CD8-positive, alpha-beta memory T cell (primary cell): Measurements from ENCODE around the gene PRIMA1. TPM values are rescaled to one million over a fixed set of nuclear protein-coding genes. Genes with fewer than 3 reads are reported as not detected.

ENCODE experiments used
- CTCF ChIA-PET: fragments of 350-600 bp; sonication (Branson Sonifier 250); formaldehyde crosslinking; loops from one replicate; lab custom pipeline; 2021; ENCODE audit warnings: antibody characterized with exemption; lab: Charles Lee
- POLR2A ChIA-PET: fragments of 350-600 bp; sonication (Branson Sonifier 250); formaldehyde crosslinking; loops from one replicate; lab custom pipeline; 2021; ENCODE audit warnings: antibody characterized with exemption; lab: Charles Lee
- DNase-seq, 5 donors: peaks; one replicate each; pipeline versions ENCODE4 v3.0.0 to v3.0.0-alpha.2; 2020 to 2022; ENCODE audit warnings: mixed read lengths in 1 of 5
- H3K27ac ChIP-seq: one replicate; pipeline ENCODE4 v1.7.0; 2013; ENCODE audit warnings: low read depth, mild to moderate bottlenecking, low read length, moderate library complexity
- H3K27me3 ChIP-seq: 2 replicates; pipeline ENCODE4 v1.7.0; 2013; ENCODE audit warnings: low read length, mild to moderate bottlenecking; ENCODE audit not compliant: insufficient read depth, poor library complexity, severe bottlenecking
- H3K36me3 ChIP-seq: 2 replicates; pipeline ENCODE4 v1.7.0; 2013; ENCODE audit warnings: mild to moderate bottlenecking, low read length, moderate library complexity; ENCODE audit not compliant: insufficient read depth
- H3K4me1 ChIP-seq: 2 replicates; pipeline ENCODE4 v1.7.0; 2013; ENCODE audit warnings: mild to moderate bottlenecking, low read length, moderate library complexity; ENCODE audit not compliant: insufficient read depth
- H3K4me3 ChIP-seq: 2 replicates; pipeline ENCODE4 v1.7.0; 2013; ENCODE audit warnings: mild to moderate bottlenecking, low read length
- H3K9me3 ChIP-seq: 2 replicates; pipeline ENCODE4 v1.7.0; 2013; ENCODE audit warnings: mild to moderate bottlenecking, low read length
- H3K27ac Mint-ChIP-seq, 8 donors: one replicate each; pipeline ENCODE4 v1.8.0; 2020 to 2021; ENCODE audit warnings: mixed read lengths in 8 of 8, mild to moderate bottlenecking in 6 of 8, inconsistent platforms in 3 of 8, moderate library complexity in 3 of 8
- H3K27me3 Mint-ChIP-seq, 2 donors: one replicate each; pipeline ENCODE4 v1.8.0; 2020 to 2021; ENCODE audit warnings: mixed read lengths in 2 of 2, mild to moderate bottlenecking in 1 of 2, moderate library complexity in 1 of 2
- H3K36me3 Mint-ChIP-seq, 3 donors: one replicate each; pipeline ENCODE4 v1.8.0; 2020 to 2021; ENCODE audit warnings: mixed read lengths in 3 of 3, inconsistent platforms in 1 of 3, mild to moderate bottlenecking in 1 of 3
- H3K4me1 Mint-ChIP-seq, 3 donors: one replicate each; pipeline ENCODE4 v1.8.0; 2020 to 2021; ENCODE audit warnings: mixed read lengths in 3 of 3, inconsistent platforms in 1 of 3, mild to moderate bottlenecking in 1 of 3
- H3K4me3 Mint-ChIP-seq, 7 donors: one replicate each; pipeline ENCODE4 v1.8.0; 2020 to 2021; ENCODE audit warnings: mixed read lengths in 7 of 7, mild to moderate bottlenecking in 6 of 7, moderate library complexity in 4 of 7, inconsistent platforms in 2 of 7
- H3K9me3 Mint-ChIP-seq, 5 donors: one replicate each; pipeline ENCODE4 v1.8.0; 2020 to 2022; ENCODE audit warnings: mixed read lengths in 5 of 5, mild to moderate bottlenecking in 3 of 5, moderate library complexity in 2 of 5, inconsistent platforms in 1 of 5
- polyA plus RNA-seq: library from polyadenylated mRNA; unstranded; fragments of 300-500 nt; fragmentation: Illumina TruSeq; gene quantifications from one replicate; pipeline ENCODE4 v1.2.3, GENCODE V29; 2021
- total RNA-seq, 2 experiments: library from RNA; stranded (reverse); gene quantifications; one replicate each; pipeline ENCODE4 v1.2.3, GENCODE V29; 2021

PRIMA1 gene, protein sequence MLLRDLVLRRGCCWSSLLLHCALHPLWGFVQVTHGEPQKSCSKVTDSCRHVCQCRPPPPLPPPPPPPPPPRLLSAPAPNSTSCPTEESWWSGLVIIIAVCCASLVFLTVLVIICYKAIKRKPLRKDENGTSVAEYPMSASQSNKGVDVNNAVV
- total RNA-seq = not detected
- polyA plus RNA-seq = not detected

DNA sequence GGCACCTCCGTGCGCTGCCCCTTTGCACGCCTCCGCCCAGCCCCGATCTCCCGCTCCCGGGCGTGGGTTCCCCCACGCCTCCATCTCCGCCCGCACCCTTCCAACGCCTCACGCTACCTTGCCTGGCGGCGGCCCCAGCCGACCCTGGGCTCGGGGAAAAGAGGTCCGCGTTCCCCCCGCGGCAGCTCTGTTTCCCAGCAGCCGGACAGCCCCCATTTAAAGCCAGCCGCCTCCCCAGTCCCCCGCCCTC, at the start of gene PRIMA1:
Gene PRIMA1 (minus strand): TSS at position 193 of the 250 bp plus-strand sequence. CDS start 767 bp downstream, outside the sequence.
- H3K4me1 Mint-ChIP-seq = peaks cover 0 to 11% (median 3%) of the 10 kb centered on the region in 3 donors
- Histone ChIP-seq H3K36me3 (no peaks in the 10 kb centered on the region), H3K27ac (no peak within 1 kb of the TSS), H3K4me1 (no peaks in the 10 kb centered on the region), H3K27me3 (peaks cover 6% of the 10 kb centered on the region), H3K4me3 (no peak within 1 kb of the TSS), H3K9me3 (no peaks in the 10 kb centered on the region)
- no peak for DNase-seq
- ChIA-PET CTCF (no interaction called here), POLR2A (no interaction called here)
- no peaks in the 10 kb centered on the region for H3K36me3 Mint-ChIP-seq
- no peaks in the 10 kb centered on the region for H3K9me3 Mint-ChIP-seq
- H3K27ac Mint-ChIP-seq = no peak within 1 kb of the TSS
- H3K27me3 Mint-ChIP-seq = peaks cover 41 to 79% of the 10 kb centered on the region in 2 donors
- H3K4me3 Mint-ChIP-seq = no peak within 1 kb of the TSS

GRCh38 chr14:93834699-93835371, 46.5 kb upstream of the PRIMA1 start:
- Histone ChIP-seq H3K4me1 (no peaks in the 10 kb centered on the region), H3K9me3 (no peaks in the 10 kb centered on the region), H3K4me3 (no peak overlapping the region), H3K36me3 (no peaks in the 10 kb centered on the region), H3K27me3 (no peaks in the 10 kb centered on the region), H3K27ac (no peak overlapping the region)
- ChIA-PET POLR2A (no interaction called here), CTCF (no interaction called here)
- no peak overlapping the region for H3K27ac Mint-ChIP-seq
- H3K4me3 Mint-ChIP-seq = no peak overlapping the region
- H3K4me1 Mint-ChIP-seq = no peaks in the 10 kb centered on the region
- peaks cover 0 to 8% (median 0%) of the 10 kb centered on the region in 5 donors for H3K9me3 Mint-ChIP-seq
- DNase-seq = no peak
- peaks cover 10 to 39% of the 10 kb centered on the region in 2 donors for H3K27me3 Mint-ChIP-seq
- no peaks in the 10 kb centered on the region for H3K36me3 Mint-ChIP-seq

- no peaks in the 10 kb centered on the region for H3K36me3 Mint-ChIP-seq
- peaks cover 14 to 40% of the 10 kb centered on the region in 2 donors for H3K27me3 Mint-ChIP-seq
- Histone ChIP-seq H3K27ac (no peak overlapping the region), H3K4me1 (no peaks in the 10 kb centered on the region), H3K4me3 (no peak overlapping the region), H3K36me3 (no peaks in the 10 kb centered on the region), H3K27me3 (no peaks in the 10 kb centered on the region), H3K9me3 (no peaks in the 10 kb centered on the region)
- CTCF ChIA-PET = no interaction called here
- POLR2A ChIA-PET = no interaction called here
- no peak overlapping the region for H3K27ac Mint-ChIP-seq
- no peaks in the 10 kb centered on the region for H3K4me1 Mint-ChIP-seq
- no peak for DNase-seq
- H3K4me3 Mint-ChIP-seq = no peak overlapping the region
- peaks cover 0 to 8% (median 0%) of the 10 kb centered on the region in 5 donors for H3K9me3 Mint-ChIP-seq
Observed at GRCh38 chr14:93832665-93833064, 44.4 kb upstream of the PRIMA1 start.

DNA sequence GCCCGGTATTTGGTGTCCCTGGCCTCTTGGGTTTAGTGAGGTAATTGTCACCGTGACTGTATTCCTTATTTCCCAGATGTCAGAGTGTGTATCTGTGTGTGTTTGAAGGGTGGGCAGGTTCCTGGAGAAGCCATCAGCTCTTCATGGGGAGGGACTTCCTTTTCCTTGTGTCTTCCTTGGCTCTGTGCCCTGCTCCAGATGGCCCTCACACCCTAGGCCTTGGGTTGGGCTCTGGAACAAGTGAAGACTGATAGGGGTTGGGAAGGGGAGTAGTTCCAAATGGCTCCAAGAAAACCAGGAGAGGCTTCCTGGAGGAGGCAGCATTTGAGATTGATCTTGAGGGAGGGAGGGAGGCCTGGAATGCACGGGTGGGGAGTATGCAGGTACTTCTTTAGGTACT, 43.8 kb upstream of the PRIMA1 start:
- no peaks in the 10 kb centered on the region for H3K4me1 Mint-ChIP-seq
- no peaks in the 10 kb centered on the region for H3K36me3 ChIP-seq
- CTCF ChIA-PET = no interaction called here

DNA sequence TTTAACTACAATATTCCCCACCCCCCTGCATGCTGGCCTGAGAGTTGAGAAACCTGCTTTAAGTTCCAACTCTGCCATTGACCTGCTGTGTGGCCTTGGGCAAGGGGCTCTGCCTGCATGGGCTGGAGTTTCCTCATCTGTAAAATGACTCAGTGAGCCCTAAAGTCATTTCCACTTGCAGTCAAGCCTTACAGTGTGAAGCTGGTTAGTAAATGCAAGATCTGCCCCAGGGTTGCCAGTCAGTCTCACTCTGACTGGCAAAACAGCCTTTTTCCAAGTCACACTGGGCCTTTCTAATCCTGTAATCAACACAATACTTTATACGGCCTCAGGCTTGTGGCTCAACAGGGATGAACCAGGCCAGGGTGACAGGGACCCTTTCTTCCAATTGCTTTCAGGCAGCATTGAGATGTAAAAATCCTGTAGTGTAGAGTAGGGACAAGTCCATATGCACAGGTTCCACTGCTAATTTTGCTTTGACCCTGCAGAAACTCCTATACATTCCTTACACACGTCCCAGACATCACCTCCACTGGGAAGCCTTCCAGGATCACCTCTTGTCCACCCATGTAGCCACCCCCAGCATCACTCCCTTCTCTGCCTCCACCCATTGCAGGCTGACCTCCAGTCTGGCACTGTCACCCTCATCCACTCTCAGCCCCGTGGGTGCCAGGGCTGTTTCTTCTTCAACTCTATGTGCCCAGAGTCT, 42.6 kb upstream of the PRIMA1 start:
- H3K27me3 Mint-ChIP-seq = peaks cover 12 to 36% of the 10 kb centered on the region in 2 donors
- peaks cover 0 to 2% (median 0%) of the 10 kb centered on the region in 5 donors for H3K9me3 Mint-ChIP-seq
- no peak overlapping the region for H3K4me3 Mint-ChIP-seq
- H3K4me1 Mint-ChIP-seq = no peaks in the 10 kb centered on the region
- Histone ChIP-seq H3K4me3 (no peak overlapping the region), H3K4me1 (no peaks in the 10 kb centered on the region), H3K9me3 (no peaks in the 10 kb centered on the region), H3K27me3 (no peaks in the 10 kb centered on the region), H3K36me3 (no peaks in the 10 kb centered on the region), H3K27ac (no peak overlapping the region)
- POLR2A ChIA-PET = no interaction called here
- DNase-seq = no peak
- H3K36me3 Mint-ChIP-seq = no peaks in the 10 kb centered on the region
- CTCF ChIA-PET = no interaction called here
- H3K27ac Mint-ChIP-seq = no peak overlapping the region

More for the DNA sequence above, 43.8 kb upstream of the PRIMA1 start:
- no peak overlapping the region for H3K4me3 Mint-ChIP-seq
- POLR2A ChIA-PET = no interaction called here
- H3K27ac Mint-ChIP-seq = no peak overlapping the region
- Histone ChIP-seq H3K27me3 (no peaks in the 10 kb centered on the region), H3K9me3 (no peaks in the 10 kb centered on the region), H3K4me1 (no peaks in the 10 kb centered on the region), H3K27ac (no peak overlapping the region), H3K4me3 (no peak overlapping the region)
- peaks cover 11 to 36% of the 10 kb centered on the region in 2 donors for H3K27me3 Mint-ChIP-seq
- H3K36me3 Mint-ChIP-seq = no peaks in the 10 kb centered on the region
- DNase-seq = no peak
- peaks cover 0 to 6% (median 0%) of the 10 kb centered on the region in 5 donors for H3K9me3 Mint-ChIP-seq

- no peaks in the 10 kb centered on the region for H3K36me3 ChIP-seq
- peaks cover 0 to 2% (median 0%) of the 10 kb centered on the region in 5 donors for H3K9me3 Mint-ChIP-seq
- peaks cover 17 to 37% of the 10 kb centered on the region in 2 donors for H3K27me3 Mint-ChIP-seq
- H3K9me3 ChIP-seq = no peaks in the 10 kb centered on the region
- no peak for DNase-seq
- no peaks in the 10 kb centered on the region for H3K36me3 Mint-ChIP-seq
- no peaks in the 10 kb centered on the region for H3K4me1 ChIP-seq
- H3K27me3 ChIP-seq = no peaks in the 10 kb centered on the region
- ChIA-PET CTCF (no interaction called here), POLR2A (no interaction called here)
- no peak overlapping the region for H3K27ac Mint-ChIP-seq
- no peak overlapping the region for H3K4me3 Mint-ChIP-seq
- no peak overlapping the region for H3K4me3 ChIP-seq
- no peak overlapping the region for H3K27ac ChIP-seq
- H3K4me1 Mint-ChIP-seq = no peaks in the 10 kb centered on the region
Observed at GRCh38 chr14:93829839-93830481, 41.7 kb upstream of the PRIMA1 start.

- Histone ChIP-seq H3K9me3 (no peaks in the 10 kb centered on the region), H3K4me3 (no peak overlapping the region), H3K36me3 (no peaks in the 10 kb centered on the region), H3K27ac (no peak overlapping the region), H3K4me1 (no peaks in the 10 kb centered on the region), H3K27me3 (no peaks in the 10 kb centered on the region)
- CTCF ChIA-PET = no interaction called here
- H3K27ac Mint-ChIP-seq = no peak overlapping the region
- H3K36me3 Mint-ChIP-seq = no peaks in the 10 kb centered on the region
- H3K27me3 Mint-ChIP-seq = peaks cover 15 to 40% of the 10 kb centered on the region in 2 donors
- H3K4me1 Mint-ChIP-seq = no peaks in the 10 kb centered on the region
- POLR2A ChIA-PET = no interaction called here
- no peaks in the 10 kb centered on the region for H3K9me3 Mint-ChIP-seq
- no peak overlapping the region for H3K4me3 Mint-ChIP-seq
- DNase-seq = no peak
Observed at GRCh38 chr14:93825235-93825553, 36.9 kb upstream of the PRIMA1 start.

DNA sequence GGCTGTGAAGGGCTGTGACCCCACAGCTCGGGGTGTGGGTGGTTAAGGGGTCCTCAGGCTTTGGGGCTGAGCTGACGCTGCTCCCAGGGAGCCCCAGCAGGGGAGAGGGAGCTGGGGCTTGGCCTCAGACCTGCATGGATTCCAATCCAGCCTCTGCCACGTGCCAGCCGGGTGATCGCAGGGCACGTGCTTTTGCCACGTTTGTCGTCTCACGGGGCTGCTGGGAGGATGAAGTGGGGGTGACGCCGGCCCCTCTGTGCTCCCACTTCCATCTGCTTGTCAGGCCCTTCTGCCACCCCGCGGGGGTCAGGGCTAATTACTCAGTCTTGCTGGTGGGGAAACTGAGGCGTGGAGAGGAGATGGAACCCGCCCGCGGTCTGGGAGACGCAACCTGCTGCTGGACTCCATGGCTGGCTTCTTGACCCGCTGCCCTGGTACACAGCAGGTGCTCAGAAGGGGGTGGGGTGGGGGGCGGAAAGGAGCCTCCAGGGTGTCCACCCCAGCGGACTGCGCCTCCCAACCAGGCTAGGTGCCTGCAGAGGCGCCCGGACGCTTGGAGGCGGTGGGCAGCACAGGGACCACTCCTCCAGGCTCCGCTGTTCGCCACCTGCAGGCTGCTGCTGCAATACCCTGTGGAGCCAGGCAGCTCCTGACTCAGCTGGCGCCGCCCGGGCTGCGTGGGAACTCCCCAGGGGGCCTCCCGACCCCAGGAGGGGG, 36.4 kb upstream of the PRIMA1 start:
- Mint-ChIP-seq H3K9me3 (no peaks in the 10 kb centered on the region), H3K4me3 (no peak overlapping the region), H3K27me3 (peaks cover 14 to 39% of the 10 kb centered on the region in 2 donors), H3K4me1 (no peaks in the 10 kb centered on the region), H3K36me3 (no peaks in the 10 kb centered on the region), H3K27ac (no peak overlapping the region)
- no peaks in the 10 kb centered on the region for H3K27me3 ChIP-seq
- ChIA-PET CTCF (no interaction called here), POLR2A (no interaction called here)
- no peaks in the 10 kb centered on the region for H3K36me3 ChIP-seq
- H3K9me3 ChIP-seq = no peaks in the 10 kb centered on the region
- no peak for DNase-seq
- no peaks in the 10 kb centered on the region for H3K4me1 ChIP-seq
- H3K27ac ChIP-seq = no peak overlapping the region
- H3K4me3 ChIP-seq = no peak overlapping the region
